ENCODE results near the gene XKR7. TPM values are rescaled to one million over a fixed set of nuclear protein-coding genes. Genes with fewer than 3 reads are reported as not detected.

XKR7 gene
- total and polyA plus RNA-seq, 2 donors (not counting 3 experiments of a cell fraction or from before 2014, with no cell fraction given): 0.04 TPM; not detected in 1

DNA sequence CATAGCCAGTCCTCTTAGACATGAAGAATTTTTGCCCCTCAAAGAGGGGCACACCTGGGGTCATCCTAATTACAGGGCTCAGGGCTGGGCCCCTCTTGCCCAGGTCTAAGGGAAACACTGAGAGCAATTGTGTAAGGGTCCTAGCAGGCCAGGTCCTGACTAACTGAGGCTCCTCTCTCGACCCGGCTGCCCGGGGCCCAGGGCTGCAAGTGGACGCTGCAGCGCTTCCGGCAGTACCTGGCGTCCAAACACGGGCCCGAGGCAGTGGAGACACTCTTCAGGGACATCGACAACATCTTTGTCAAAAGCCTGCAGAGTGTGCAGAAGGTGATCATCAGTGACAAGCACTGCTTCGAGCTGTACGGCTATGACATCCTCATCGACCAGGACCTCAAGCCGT lies 33.5 kb upstream of the XKR7 start:
- Histone ChIP-seq H3K4me2 (ENCODE audit: insufficient read depth, low read length) (no peak overlapping the region), H3K27me3 (ENCODE audit: control insufficient read depth in 2 of 2, insufficient read depth in 2 of 2, low read length in 2 of 2) (peaks cover 0 to 4% of the 10 kb centered on the region in 2 experiments), H3K36me3 (ENCODE audit: control insufficient read depth in 2 of 2, extremely low read depth in 1 of 2, insufficient read depth in 2 of 2, low read length in 2 of 2) (no peaks in the 10 kb centered on the region), H3K9ac (replicated peaks; ENCODE audit: extremely low read depth, insufficient read depth, low read length) (no peak overlapping the region), H2AFZ (ENCODE audit: low read depth, low read length) (no peak overlapping the region), H3K27ac (ENCODE audit: insufficient read depth, low read depth, low read length) (no peak overlapping the region), H3K4me1 (ENCODE audit: control insufficient read depth, extremely low read depth, insufficient read depth, low read length) (no peaks in the 10 kb centered on the region), H3K9me3 (replicated peaks; ENCODE audit: control insufficient read depth, insufficient read depth, low read length) (no peaks in the 10 kb centered on the region), H3K4me3 (replicated peaks in 1 of 3; ENCODE audit: insufficient read depth in 1 of 3, low read depth in 1 of 3, low read length in 3 of 3) (no peak overlapping the region), H4K20me1 (replicated peaks; ENCODE audit: control insufficient read depth, extremely low read depth, insufficient read depth, low read length) (no peaks in the 10 kb centered on the region), H3K79me2 (ENCODE audit: control insufficient read depth, insufficient read depth, low read length) (no peaks in the 10 kb centered on the region), H3K9me1 (replicated peaks; ENCODE audit: control insufficient read depth, extremely low read depth, insufficient read depth, low read length) (no peaks in the 10 kb centered on the region)
- BruUV-seq (replicated peaks): no TSS peak
- no peak for DNase-seq (ENCODE audit: low read depth, low spot score)
- ChIA-PET CTCF (interaction anchor here (0.6 to 0.9 kb wide), 2 partner anchors 97 to 325 kb away, joined by 3 read pairs; no protein-coding TSS in a partner anchor), POLR2A (no interaction called here)
- TF ChIP-seq MAX (IDR thresholded peaks at IDR 0.05; ENCODE audit: insufficient read depth, insufficient read length) (no peak), GATA2 (IDR thresholded peaks at IDR 0.05; ENCODE audit: insufficient read depth, insufficient read length, low read depth, low read length) (no peak)
- dilution Hi-C loops (cut with MboI; ENCODE audit: extremely low pct_ligation_motif_present, low sequenced_read_pairs): no loop called here
- no peak for FAIRE-seq
- intact Hi-C loops (cut with micrococcal nuclease): no loop called here

DNA sequence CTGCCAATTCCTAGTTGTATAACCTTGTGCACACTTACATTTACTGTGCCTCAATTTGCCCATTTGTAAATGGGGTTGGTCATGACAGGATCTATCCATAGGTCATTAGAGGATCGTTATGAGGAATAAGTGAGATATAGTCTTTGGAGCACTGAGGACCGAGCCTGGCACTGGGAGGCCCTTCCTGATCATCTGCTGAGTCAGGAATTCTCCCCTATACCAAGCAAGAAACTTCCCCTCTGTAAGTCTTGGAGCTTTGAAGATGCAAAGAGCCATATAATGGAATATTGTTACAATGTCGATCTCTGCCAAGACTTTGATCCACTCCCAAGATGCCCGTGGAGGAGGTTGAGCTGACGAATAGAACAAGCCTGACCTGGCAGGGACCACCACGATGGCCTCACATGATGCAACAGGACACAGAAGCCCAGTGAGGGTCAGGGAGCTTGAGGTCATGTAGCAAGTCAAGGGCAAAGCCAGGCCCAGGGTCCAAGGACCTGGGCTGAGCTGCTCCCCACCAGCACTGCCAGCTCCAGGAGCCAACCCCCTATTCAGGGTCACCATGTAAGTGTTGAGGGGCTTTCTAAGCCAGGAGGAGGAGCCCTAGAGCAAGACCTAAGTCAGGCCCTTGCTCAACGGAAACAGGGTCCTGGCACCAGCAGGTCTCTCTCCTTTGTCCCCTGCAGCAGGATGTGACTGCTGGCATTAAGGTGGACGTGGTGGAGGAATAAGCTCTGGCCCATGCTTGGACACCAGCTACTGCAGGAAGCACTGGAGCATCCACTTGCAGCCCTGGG lies 32.8 kb upstream of the XKR7 start:
- no peak overlapping the region for H2AFZ ChIP-seq (ENCODE audit: low read depth, low read length)
- no peak overlapping the region for H3K4me2 ChIP-seq (ENCODE audit: insufficient read depth, low read length)
- POLR2A ChIA-PET: no interaction called here
- dilution Hi-C loops (cut with MboI; ENCODE audit: extremely low pct_ligation_motif_present, low sequenced_read_pairs) (no loop called here), intact Hi-C loops (cut with micrococcal nuclease) (no loop called here)
- no peaks in the 10 kb centered on the region for H3K36me3 ChIP-seq (ENCODE audit: control insufficient read depth in 2 of 2, extremely low read depth in 1 of 2, insufficient read depth in 2 of 2, low read length in 2 of 2)
- H3K4me3 ChIP-seq (replicated peaks in 1 of 3; ENCODE audit: insufficient read depth in 1 of 3, low read depth in 1 of 3, low read length in 3 of 3): no peak overlapping the region
- no peak for TF ChIP-seq FOS (IDR thresholded peaks at IDR 0.05; ENCODE audit: borderline replicate concordance, insufficient read depth, low read length)
- TF ChIP-seq, protein P1, sequence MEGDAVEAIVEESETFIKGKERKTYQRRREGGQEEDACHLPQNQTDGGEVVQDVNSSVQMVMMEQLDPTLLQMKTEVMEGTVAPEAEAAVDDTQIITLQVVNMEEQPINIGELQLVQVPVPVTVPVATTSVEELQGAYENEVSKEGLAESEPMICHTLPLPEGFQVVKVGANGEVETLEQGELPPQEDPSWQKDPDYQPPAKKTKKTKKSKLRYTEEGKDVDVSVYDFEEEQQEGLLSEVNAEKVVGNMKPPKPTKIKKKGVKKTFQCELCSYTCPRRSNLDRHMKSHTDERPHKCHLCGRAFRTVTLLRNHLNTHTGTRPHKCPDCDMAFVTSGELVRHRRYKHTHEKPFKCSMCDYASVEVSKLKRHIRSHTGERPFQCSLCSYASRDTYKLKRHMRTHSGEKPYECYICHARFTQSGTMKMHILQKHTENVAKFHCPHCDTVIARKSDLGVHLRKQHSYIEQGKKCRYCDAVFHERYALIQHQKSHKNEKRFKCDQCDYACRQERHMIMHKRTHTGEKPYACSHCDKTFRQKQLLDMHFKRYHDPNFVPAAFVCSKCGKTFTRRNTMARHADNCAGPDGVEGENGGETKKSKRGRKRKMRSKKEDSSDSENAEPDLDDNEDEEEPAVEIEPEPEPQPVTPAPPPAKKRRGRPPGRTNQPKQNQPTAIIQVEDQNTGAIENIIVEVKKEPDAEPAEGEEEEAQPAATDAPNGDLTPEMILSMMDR (IDR thresholded peaks at IDR 0.05; ENCODE audit: extremely low read depth in 1 of 2, insufficient read depth in 1 of 2, low read depth in 1 of 2, low read length in 2 of 2): no peak
- no peak for TF ChIP-seq EZH2 (IDR thresholded peaks at IDR 0.05; ENCODE audit: borderline replicate concordance, low read depth, low read length, severe bottlenecking)
- no peak for TF ChIP-seq POLR2A (IDR thresholded peaks at IDR 0.05; ENCODE audit: low read depth, low read length)
- TF ChIP-seq MYC (IDR thresholded peaks at IDR 0.05; ENCODE audit: low read depth, low read length): no peak
- TF ChIP-seq MAX (IDR thresholded peaks at IDR 0.05; ENCODE audit: insufficient read depth, insufficient read length): no peak
- no peak for TF ChIP-seq POLR2AphosphoS5 (IDR thresholded peaks at IDR 0.05; ENCODE audit: insufficient read depth, low read depth, low read length)
- TF ChIP-seq GATA2 (IDR thresholded peaks at IDR 0.05; ENCODE audit: insufficient read depth, insufficient read length, low read depth, low read length): no peak
- no peak for TF ChIP-seq JUN (IDR thresholded peaks at IDR 0.05; ENCODE audit: borderline replicate concordance, insufficient read depth, insufficient read length, low read depth)
- H3K4me1 ChIP-seq (ENCODE audit: control insufficient read depth, extremely low read depth, insufficient read depth, low read length): no peaks in the 10 kb centered on the region
- CTCF ChIA-PET: interaction anchor here (0.6 to 1.0 kb wide), 5 partner anchors 17 to 324 kb away, joined by 3 read pairs; partner anchors contain the start of gene PDRG1
- no peaks in the 10 kb centered on the region for H3K79me2 ChIP-seq (ENCODE audit: control insufficient read depth, insufficient read depth, low read length)
- peaks cover 0 to 4% of the 10 kb centered on the region in 2 experiments for H3K27me3 ChIP-seq (ENCODE audit: control insufficient read depth in 2 of 2, insufficient read depth in 2 of 2, low read length in 2 of 2)
- no peak overlapping the region for H3K9ac ChIP-seq (replicated peaks; ENCODE audit: extremely low read depth, insufficient read depth, low read length)
- no peak for FAIRE-seq
- DNase-seq (ENCODE audit: low read depth, low spot score): no peak
- H3K27ac ChIP-seq (ENCODE audit: insufficient read depth, low read depth, low read length): no peak overlapping the region
- BruUV-seq (replicated peaks): no TSS peak
- H3K9me3 ChIP-seq (replicated peaks; ENCODE audit: control insufficient read depth, insufficient read depth, low read length): no peaks in the 10 kb centered on the region
- no peaks in the 10 kb centered on the region for H4K20me1 ChIP-seq (replicated peaks; ENCODE audit: control insufficient read depth, extremely low read depth, insufficient read depth, low read length)
- H3K9me1 ChIP-seq (replicated peaks; ENCODE audit: control insufficient read depth, extremely low read depth, insufficient read depth, low read length): no peaks in the 10 kb centered on the region
